Activated CD8-positive, alpha-beta memory T cell treated with anti-CD3 and anti-CD28 coated beads, Interleukin-2, amount 10 ng/mL, durations not matched to agents 7 days and 5 days (primary cell): ENCODE measurements around the gene SLC16A13. TPM values are rescaled to one million over a fixed set of nuclear protein-coding genes. Genes with fewer than 3 reads are reported as not detected.

Experiments
- ATAC-seq: fragments of 150-1000 bp; cut with Tn5 transposase; one replicate; pipeline ENCODE4 v1.10.0; 2021; ENCODE audit warnings: moderate library complexity
- CTCF ChIA-PET: fragments of 350-600 bp; sonication (Branson Sonifier 250); formaldehyde crosslinking; loops from one replicate; lab custom pipeline; 2021; ENCODE audit warnings: antibody characterized with exemption; lab: Charles Lee
- DNase-seq: peaks from one replicate; pipeline ENCODE4 v3.0.0-alpha.2; 2020
- H3K27ac Mint-ChIP-seq: one replicate; pipeline ENCODE4 v1.8.0; 2021; ENCODE audit warnings: mild to moderate bottlenecking, mixed read lengths
- H3K27me3 Mint-ChIP-seq: one replicate; pipeline ENCODE4 v1.8.0; 2021; ENCODE audit warnings: mixed read lengths
- H3K36me3 Mint-ChIP-seq: one replicate; pipeline ENCODE4 v1.8.0; 2021; ENCODE audit warnings: mild to moderate bottlenecking, mixed read lengths
- H3K4me1 Mint-ChIP-seq: one replicate; pipeline ENCODE4 v1.8.0; 2021; ENCODE audit warnings: mixed read lengths
- H3K4me3 Mint-ChIP-seq: one replicate; pipeline ENCODE4 v1.8.0; 2021; ENCODE audit warnings: mild to moderate bottlenecking, moderate library complexity, mixed read lengths
- H3K9me3 Mint-ChIP-seq: one replicate; pipeline ENCODE4 v1.8.0; 2022; ENCODE audit warnings: low read depth, mixed read lengths
- total RNA-seq, 2 experiments: library from RNA; stranded (reverse); gene quantifications; one replicate each; pipeline ENCODE4 v1.2.3, GENCODE V29; 2021

Gene SLC16A13
- total RNA-seq, 2 experiments from 2014 or later: 19.0 to 34.1 TPM

GRCh38 chr17:7025245-7025644 lies 10.6 kb upstream of the SLC16A13 start:
- H3K9me3 Mint-ChIP-seq: no peaks in the 10 kb centered on the region
- CTCF ChIA-PET: interaction anchor here (1.3 to 1.6 kb wide), 5 partner anchors 11 to 152 kb away, joined by 3 to 5 read pairs (median 4); partner anchors contain the start of gene SLC16A13
- DNase-seq: no peak
- H3K27ac Mint-ChIP-seq: no peak overlapping the region
- ATAC-seq: no peak
- peaks cover 3% of the 10 kb centered on the region for H3K36me3 Mint-ChIP-seq
- peaks cover 52% of the 10 kb centered on the region for H3K4me1 Mint-ChIP-seq
- no peaks in the 10 kb centered on the region for H3K27me3 Mint-ChIP-seq
- no peak overlapping the region for H3K4me3 Mint-ChIP-seq

- Mint-ChIP-seq H3K27ac (no peak overlapping the region), H3K27me3 (no peaks in the 10 kb centered on the region)
Measured at GRCh38 chr17:7026471-7027115, 9.2 kb upstream of the SLC16A13 start.

GRCh38 chr17:7027335-7027734 lies 8.5 kb upstream of the SLC16A13 start:
- H3K4me3 Mint-ChIP-seq: no peak overlapping the region
- no peak overlapping the region for H3K27ac Mint-ChIP-seq
- DNase-seq (no peak), ATAC-seq (no peak)
- H3K36me3 Mint-ChIP-seq: peaks cover 5% of the 10 kb centered on the region
- H3K27me3 Mint-ChIP-seq: no peaks in the 10 kb centered on the region
- H3K4me1 Mint-ChIP-seq: peaks cover 49% of the 10 kb centered on the region
- H3K9me3 Mint-ChIP-seq: no peaks in the 10 kb centered on the region
- CTCF ChIA-PET: interaction anchor here (1.3 kb wide), 1 partner anchor 12 kb away, joined by 4 read pairs; no protein-coding TSS in a partner anchor

More at GRCh38 chr17:7026471-7027115, 9.2 kb upstream of the SLC16A13 start:
- no peaks in the 10 kb centered on the region for H3K9me3 Mint-ChIP-seq
- DNase-seq (no peak), ATAC-seq (no peak)
- peaks cover 45% of the 10 kb centered on the region for H3K4me1 Mint-ChIP-seq
- CTCF ChIA-PET: no interaction called here
- H3K36me3 Mint-ChIP-seq: peaks cover 5% of the 10 kb centered on the region
- H3K4me3 Mint-ChIP-seq: no peak overlapping the region

- Mint-ChIP-seq H3K4me1 (peaks cover 44% of the 10 kb centered on the region), H3K27ac (peak overlapping the region; percentile 57), H3K27me3 (no peaks in the 10 kb centered on the region), H3K36me3 (peaks cover 8% of the 10 kb centered on the region), H3K4me3 (no peak overlapping the region), H3K9me3 (no peaks in the 10 kb centered on the region)
- ATAC-seq: no peak
- no peak for DNase-seq
- CTCF ChIA-PET: interaction anchor here (0.9 to 1.2 kb wide), 2 partner anchors 8 to 11 kb away, joined by 3 read pairs; no protein-coding TSS in a partner anchor
Measured at GRCh38 chr17:7029096-7029495, 6.7 kb upstream of the SLC16A13 start.

GRCh38 chr17:7029659-7030058 lies 6.2 kb upstream of the SLC16A13 start:
- peak overlapping the region; percentile 44 for H3K4me3 Mint-ChIP-seq
- H3K4me1 Mint-ChIP-seq: peaks cover 47% of the 10 kb centered on the region
- peak overlapping the region; percentile 86 for H3K27ac Mint-ChIP-seq
- CTCF ChIA-PET: interaction anchor here (1.2 kb wide), 1 partner anchor 8 kb away, joined by 3 read pairs; no protein-coding TSS in a partner anchor
- ATAC-seq (peak; percentile 71), DNase-seq (peak; percentile 69)
- H3K27me3 Mint-ChIP-seq: no peaks in the 10 kb centered on the region
- H3K9me3 Mint-ChIP-seq: no peaks in the 10 kb centered on the region
- peaks cover 8% of the 10 kb centered on the region for H3K36me3 Mint-ChIP-seq

- Mint-ChIP-seq H3K4me1 (peaks cover 71% of the 10 kb centered on the region), H3K4me3 (peak overlapping the region; percentile 88), H3K27ac (peak overlapping the region; percentile 95), H3K9me3 (no peaks in the 10 kb centered on the region), H3K27me3 (no peaks in the 10 kb centered on the region), H3K36me3 (peaks cover 12% of the 10 kb centered on the region)
- peak; percentile 80 for DNase-seq
- peak; percentile 45 for ATAC-seq
- CTCF ChIA-PET: interaction anchor here (0.8 to 1.7 kb wide), 13 partner anchors 10 to 580 kb away, joined by 3 to 21 read pairs (median 7); partner anchors contain the start of genes BCL6B, FXR2, RNASEK and SLC16A11
Measured at GRCh38 chr17:7034955-7035590, 742 bp upstream of the SLC16A13 start.

- Mint-ChIP-seq H3K27ac (no peak overlapping the region), H3K27me3 (no peaks in the 10 kb centered on the region), H3K4me3 (peak overlapping the region; percentile 8), H3K9me3 (no peaks in the 10 kb centered on the region), H3K36me3 (peaks cover 7% of the 10 kb centered on the region), H3K4me1 (peaks cover 67% of the 10 kb centered on the region)
- CTCF ChIA-PET: interaction anchor here (0.7 to 3.8 kb wide), 6 partner anchors 8 to 183 kb away, joined by 3 to 20 read pairs (median 4); no protein-coding TSS in a partner anchor
- no peak for ATAC-seq
- no peak for DNase-seq
Measured at GRCh38 chr17:7038025-7038862, 2.4 kb downstream of the SLC16A13 start.

- Mint-ChIP-seq H3K4me3 (no peak overlapping the region), H3K36me3 (peaks cover 7% of the 10 kb centered on the region), H3K4me1 (peaks cover 57% of the 10 kb centered on the region), H3K27me3 (peaks cover 7% of the 10 kb centered on the region), H3K9me3 (no peaks in the 10 kb centered on the region), H3K27ac (peak overlapping the region; percentile 6)
- no peak for ATAC-seq
- CTCF ChIA-PET: interaction anchor here (1.1 to 3.8 kb wide), 3 partner anchors 11 to 28 kb away, joined by 3 to 20 read pairs (median 6); no protein-coding TSS in a partner anchor
- DNase-seq: no peak
Measured at GRCh38 chr17:7039832-7040231, 4.0 kb downstream of the SLC16A13 start.

GRCh38 chr17:7041607-7042500 lies 6.0 kb downstream of the SLC16A13 start:
- ATAC-seq: peak; percentile 18
- H3K27ac Mint-ChIP-seq: peak overlapping the region; percentile 68
- no peak for DNase-seq

GRCh38 chr17:7042501-7043181 lies 6.8 kb downstream of the SLC16A13 start:
- peak overlapping the region; percentile 68 for H3K27ac Mint-ChIP-seq
- DNase-seq (peak; percentile 61), ATAC-seq (peak; percentile 50)
- peak overlapping the region; percentile 70 for H3K4me3 Mint-ChIP-seq
- H3K36me3 Mint-ChIP-seq: peaks cover 7% of the 10 kb centered on the region
- no peaks in the 10 kb centered on the region for H3K9me3 Mint-ChIP-seq
- peaks cover 10% of the 10 kb centered on the region for H3K27me3 Mint-ChIP-seq
- CTCF ChIA-PET: interaction anchor here (1.3 to 9.9 kb wide), 4 partner anchors 9 to 136 kb away, joined by 6 to 253 read pairs (median 26); partner anchors contain the start of gene ASGR1
- peaks cover 56% of the 10 kb centered on the region for H3K4me1 Mint-ChIP-seq

More at GRCh38 chr17:7041607-7042500, 6.0 kb downstream of the SLC16A13 start:
- CTCF ChIA-PET: interaction anchor here (1.3 to 9.9 kb wide), 3 partner anchors 10 to 96 kb away, joined by 6 to 253 read pairs (median 11); no protein-coding TSS in a partner anchor
- Mint-ChIP-seq H3K9me3 (no peaks in the 10 kb centered on the region), H3K36me3 (peaks cover 7% of the 10 kb centered on the region), H3K4me1 (peaks cover 56% of the 10 kb centered on the region), H3K4me3 (peak overlapping the region; percentile 70), H3K27me3 (peaks cover 10% of the 10 kb centered on the region)

GRCh38 chr17:7043182-7043496 lies 7.3 kb downstream of the SLC16A13 start:
- CTCF ChIA-PET: interaction anchor here (4.3 to 9.9 kb wide), 2 partner anchors 95 to 135 kb away, joined by 41 to 253 read pairs; partner anchors contain the start of gene ASGR1
- ATAC-seq (peak; percentile 14), DNase-seq (no peak)
- no peak overlapping the region for H3K27ac Mint-ChIP-seq
- peaks cover 10% of the 10 kb centered on the region for H3K27me3 Mint-ChIP-seq
- H3K36me3 Mint-ChIP-seq: peaks cover 5% of the 10 kb centered on the region
- H3K4me1 Mint-ChIP-seq: peaks cover 53% of the 10 kb centered on the region
- peak overlapping the region; percentile 70 for H3K4me3 Mint-ChIP-seq
- H3K9me3 Mint-ChIP-seq: no peaks in the 10 kb centered on the region
